ENCODE data around the gene GPX4. TPM values are rescaled to one million over a fixed set of nuclear protein-coding genes. Genes with fewer than 3 reads are reported as not detected.

GPX4 gene
- total RNA-seq, 1 donor from 2014 or later = 327 TPM

DNA sequence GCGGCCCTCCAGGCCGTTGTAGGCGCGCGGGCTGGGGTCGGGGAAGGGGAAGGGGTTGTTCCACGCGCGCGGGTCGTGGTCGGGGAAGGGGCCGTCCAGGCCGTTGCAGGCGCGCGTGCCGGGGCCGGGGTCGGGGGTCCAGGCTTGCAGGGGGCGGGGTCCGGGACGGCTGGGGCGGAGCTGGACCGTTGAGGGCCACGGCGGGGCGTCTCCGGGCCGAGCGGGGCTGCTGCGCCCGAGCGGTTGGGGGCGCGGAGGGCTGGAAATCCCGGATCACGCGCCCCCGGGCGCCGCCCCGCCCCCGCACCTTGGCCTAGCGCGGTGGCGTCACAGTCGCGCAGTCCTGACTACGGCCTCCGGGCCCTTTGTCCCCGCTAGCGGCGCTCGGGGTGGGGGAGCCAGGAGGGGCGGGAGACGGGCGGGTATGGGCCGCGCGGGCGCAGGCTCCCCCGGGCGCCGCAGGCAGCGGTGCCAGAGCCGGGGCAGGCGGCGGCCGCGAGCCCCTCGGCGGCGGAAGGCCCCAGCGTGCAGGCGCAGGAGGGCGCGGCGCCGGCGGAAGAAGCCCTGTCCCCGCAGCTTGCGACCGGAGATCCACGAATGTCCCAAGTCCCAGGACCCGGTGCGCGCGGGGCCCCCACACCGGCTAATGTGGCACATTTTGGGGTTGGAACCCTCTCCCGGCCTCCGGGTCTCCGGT lies 665 bp downstream of the GPX4 start:
- intact Hi-C loops (cut with micrococcal nuclease) = loop anchor here (5.0 kb wide), 1 partner anchor 77 kb away; the partner anchor contains the start of gene CNN2
- H3K27ac ChIP-seq (replicated peaks) = peak overlapping the region; percentile 99
- TF ChIP-seq, protein P1, sequence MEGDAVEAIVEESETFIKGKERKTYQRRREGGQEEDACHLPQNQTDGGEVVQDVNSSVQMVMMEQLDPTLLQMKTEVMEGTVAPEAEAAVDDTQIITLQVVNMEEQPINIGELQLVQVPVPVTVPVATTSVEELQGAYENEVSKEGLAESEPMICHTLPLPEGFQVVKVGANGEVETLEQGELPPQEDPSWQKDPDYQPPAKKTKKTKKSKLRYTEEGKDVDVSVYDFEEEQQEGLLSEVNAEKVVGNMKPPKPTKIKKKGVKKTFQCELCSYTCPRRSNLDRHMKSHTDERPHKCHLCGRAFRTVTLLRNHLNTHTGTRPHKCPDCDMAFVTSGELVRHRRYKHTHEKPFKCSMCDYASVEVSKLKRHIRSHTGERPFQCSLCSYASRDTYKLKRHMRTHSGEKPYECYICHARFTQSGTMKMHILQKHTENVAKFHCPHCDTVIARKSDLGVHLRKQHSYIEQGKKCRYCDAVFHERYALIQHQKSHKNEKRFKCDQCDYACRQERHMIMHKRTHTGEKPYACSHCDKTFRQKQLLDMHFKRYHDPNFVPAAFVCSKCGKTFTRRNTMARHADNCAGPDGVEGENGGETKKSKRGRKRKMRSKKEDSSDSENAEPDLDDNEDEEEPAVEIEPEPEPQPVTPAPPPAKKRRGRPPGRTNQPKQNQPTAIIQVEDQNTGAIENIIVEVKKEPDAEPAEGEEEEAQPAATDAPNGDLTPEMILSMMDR (IDR thresholded peaks at IDR 0.05; ENCODE audit: borderline replicate concordance) = no peak
- DNase-seq = peak; percentile 80
- H3K4me3 ChIP-seq = peak overlapping the region; percentile 95
- H3K9me3 ChIP-seq (replicated peaks) = peaks cover 7% of the 10 kb centered on the region
- peaks cover 36% of the 10 kb centered on the region for H3K36me3 ChIP-seq
- no peaks in the 10 kb centered on the region for H3K27me3 ChIP-seq (ENCODE audit: low read depth)
- peaks cover 77% of the 10 kb centered on the region for H3K4me1 ChIP-seq

DNA sequence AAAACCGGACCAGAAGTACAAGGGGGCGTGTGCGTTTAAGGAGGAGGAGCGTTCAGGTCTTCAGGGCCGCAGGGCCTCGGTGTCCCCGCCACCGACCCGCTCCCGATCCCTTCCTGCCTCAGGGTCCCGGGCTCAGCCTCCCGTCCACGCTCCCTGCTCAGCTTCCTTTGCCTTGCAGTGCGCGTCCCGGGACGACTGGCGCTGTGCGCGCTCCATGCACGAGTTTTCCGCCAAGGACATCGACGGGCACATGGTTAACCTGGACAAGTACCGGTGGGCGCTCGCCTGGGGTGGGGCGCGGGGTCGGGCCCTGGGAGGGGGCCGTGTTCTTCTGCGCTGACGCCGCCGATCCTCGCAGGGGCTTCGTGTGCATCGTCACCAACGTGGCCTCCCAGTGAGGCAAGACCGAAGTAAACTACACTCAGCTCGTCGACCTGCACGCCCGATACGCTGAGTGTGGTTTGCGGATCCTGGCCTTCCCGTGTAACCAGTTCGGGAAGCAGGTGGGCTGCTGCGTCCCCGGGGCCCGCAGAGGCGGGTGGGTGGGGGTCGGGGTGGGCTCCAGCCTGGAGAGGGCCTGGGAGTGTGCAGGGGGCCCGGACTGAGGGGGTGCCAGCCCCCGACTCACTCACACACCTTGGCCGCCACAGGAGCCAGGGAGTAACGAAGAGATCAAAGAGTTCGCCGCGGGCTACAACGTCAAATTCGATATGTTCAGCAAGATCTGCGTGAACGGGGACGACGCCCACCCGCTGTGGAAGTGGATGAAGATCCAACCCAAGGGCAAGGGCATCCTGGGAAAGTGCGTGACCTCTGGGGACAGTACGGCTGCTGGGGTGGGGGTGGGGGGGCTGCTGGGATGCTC lies 1.4 kb downstream of the GPX4 start:
- DNase-seq = no peak
- Histone ChIP-seq H3K36me3 (peaks cover 44% of the 10 kb centered on the region), H3K4me1 (peaks cover 69% of the 10 kb centered on the region), H3K9me3 (replicated peaks) (no peaks in the 10 kb centered on the region), H3K27me3 (ENCODE audit: low read depth) (no peaks in the 10 kb centered on the region), H3K27ac (replicated peaks) (peak overlapping the region; percentile 99), H3K4me3 (peak overlapping the region; percentile 95)
- intact Hi-C loops (cut with micrococcal nuclease) = no loop called here
- TF ChIP-seq, protein P1 (IDR thresholded peaks at IDR 0.05; ENCODE audit: borderline replicate concordance) = no peak

DNA sequence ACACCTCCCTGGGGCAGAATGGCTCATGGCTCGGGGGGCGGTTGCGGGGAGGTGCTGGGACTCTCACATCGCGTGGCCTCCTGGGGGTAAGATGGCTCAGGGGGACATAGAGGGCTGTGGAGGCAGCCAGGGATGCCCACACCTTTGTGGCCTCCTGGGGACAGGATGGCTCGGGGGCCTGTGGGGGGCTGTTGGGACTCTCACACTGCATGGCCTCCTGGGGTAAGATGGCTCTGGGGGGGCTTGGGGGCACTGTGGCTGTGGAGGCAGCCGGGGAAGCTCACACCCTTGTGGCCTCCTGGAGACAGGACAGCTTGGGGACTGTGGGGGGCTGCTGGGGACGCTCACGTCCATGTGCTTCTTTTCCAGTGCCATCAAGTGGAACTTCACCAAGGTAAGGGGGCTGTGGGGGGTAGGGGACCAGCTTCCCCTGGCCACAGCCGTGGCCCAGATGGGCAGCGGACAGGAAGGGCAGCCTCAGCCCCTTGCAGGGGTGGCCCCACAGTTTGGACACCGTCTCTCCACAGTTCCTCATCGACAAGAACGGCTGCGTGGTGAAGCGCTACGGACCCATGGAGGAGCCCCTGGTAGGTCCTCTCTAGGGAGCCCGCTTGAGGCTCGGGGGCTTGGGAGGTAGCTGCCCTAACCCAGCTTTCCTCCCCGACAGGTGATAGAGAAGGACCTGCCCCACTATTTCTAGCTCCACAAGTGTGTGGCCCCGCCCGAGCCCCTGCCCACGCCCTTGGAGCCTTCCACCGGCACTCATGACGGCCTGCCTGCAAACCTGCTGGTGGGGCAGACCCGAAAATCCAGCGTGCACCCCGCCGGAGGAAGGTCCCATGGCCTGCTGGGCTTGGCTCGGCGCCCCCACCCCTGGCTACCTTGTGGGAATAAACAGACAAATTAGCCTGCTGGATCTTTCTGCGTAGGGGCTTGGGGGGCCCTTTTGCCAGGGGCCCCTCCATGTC lies 2.4 kb downstream of the GPX4 start:
- intact Hi-C loops (cut with micrococcal nuclease) = no loop called here
- H3K27ac ChIP-seq (replicated peaks) = peak overlapping the region; percentile 16
- TF ChIP-seq, protein P1 (IDR thresholded peaks at IDR 0.05; ENCODE audit: borderline replicate concordance) = no peak
- peaks cover 51% of the 10 kb centered on the region for H3K36me3 ChIP-seq
- H3K9me3 ChIP-seq (replicated peaks) = no peaks in the 10 kb centered on the region
- DNase-seq = no peak
- peaks cover 61% of the 10 kb centered on the region for H3K4me1 ChIP-seq
- H3K4me3 ChIP-seq = peak overlapping the region; percentile 95
- no peaks in the 10 kb centered on the region for H3K27me3 ChIP-seq (ENCODE audit: low read depth)

DNA sequence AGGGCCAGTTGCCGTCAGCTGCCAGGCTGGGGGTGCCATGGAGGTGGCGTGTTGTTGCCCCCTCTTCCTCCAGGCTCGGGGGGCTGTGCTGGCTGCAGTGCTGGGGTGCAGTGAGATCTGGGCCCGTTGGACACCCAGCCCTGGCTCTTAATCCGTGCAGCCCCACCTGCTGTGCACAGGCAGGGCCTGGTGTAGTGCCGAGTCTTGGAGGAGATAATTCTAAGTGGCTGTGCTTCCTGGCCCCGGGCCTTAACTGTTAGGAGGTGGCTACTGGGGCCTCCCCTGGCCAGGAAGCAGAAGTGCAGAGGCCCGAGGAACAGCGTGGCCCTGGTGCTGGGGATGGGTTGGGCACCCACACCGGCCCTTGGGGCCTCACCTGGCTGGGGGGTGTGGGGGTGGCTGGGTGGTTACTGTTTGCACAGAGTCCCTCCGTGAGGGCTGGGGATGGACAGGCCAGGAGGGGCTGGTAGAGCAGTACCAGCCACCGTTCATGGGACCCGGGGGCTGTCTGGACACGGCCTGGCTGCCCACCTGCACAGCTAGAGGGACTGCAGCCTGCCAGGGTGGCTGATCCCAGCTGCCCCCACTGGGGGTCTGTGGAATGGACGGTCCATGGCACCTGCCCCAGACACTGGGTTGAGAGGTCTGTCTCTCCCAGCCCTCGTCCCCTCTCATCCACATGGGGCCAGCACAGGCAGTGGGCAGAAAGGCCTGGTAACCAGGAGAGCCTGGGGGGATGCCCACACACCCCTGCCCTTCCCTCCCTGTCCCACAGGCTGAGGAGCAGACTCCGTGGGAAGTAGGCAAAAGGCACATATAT lies 3.3 kb downstream of the GPX4 start:
- H3K4me1 ChIP-seq = peaks cover 58% of the 10 kb centered on the region
- H3K36me3 ChIP-seq = peaks cover 55% of the 10 kb centered on the region
- H3K27me3 ChIP-seq (ENCODE audit: low read depth) = no peaks in the 10 kb centered on the region
- H3K27ac ChIP-seq (replicated peaks) = no peak overlapping the region
- DNase-seq = no peak
- TF ChIP-seq, protein P1 (IDR thresholded peaks at IDR 0.05; ENCODE audit: borderline replicate concordance) = no peak
- no peak overlapping the region for H3K4me3 ChIP-seq
- intact Hi-C loops (cut with micrococcal nuclease) = no loop called here
- H3K9me3 ChIP-seq (replicated peaks) = no peaks in the 10 kb centered on the region
